K562 (cell line): ENCODE results near the gene ZNF318.

ENCODE experiments used
- BRF2 ChIP-seq: IDR thresholded peaks from 3 replicates; pipeline ENCODE4 v1.6.1; 2011; ENCODE audit warnings: borderline replicate concordance, mild to moderate bottlenecking; ENCODE audit not compliant: insufficient read length, insufficient read depth
- CTCF ChIP-seq, 3 experiments: IDR thresholded peaks in 2 of 3; conservative IDR thresholded peaks in 1 of 3; 2 replicates each; pipeline ENCODE4 v1.5.1; 2011 to 2012; ENCODE audit warnings: low read length in 3 of 3, mild to moderate bottlenecking in 3 of 3, control low read depth in 2 of 3, improper control_type of control experiment in 1 of 3, inconsistent platforms in 1 of 3, low read depth in 1 of 3, mixed read lengths in 1 of 3, moderate library complexity in 1 of 3; ENCODE audit not compliant: insufficient read depth in 2 of 3
- JUN ChIP-seq, 2 experiments: sonication (generic) in 1 of 2; formaldehyde crosslinking in 1 of 2; IDR thresholded peaks; 2 replicates each; pipeline versions ENCODE4 v1.6.1 to v1.8.0; 2012 to 2022; ENCODE audit warnings: borderline replicate concordance in 2 of 2, mild to moderate bottlenecking in 2 of 2, improper control_type of control experiment in 1 of 2, low read depth in 1 of 2, low read length in 1 of 2, missing genetic modification reagents in 1 of 2
- JUNB ChIP-seq: fragments of 450-650 bp; formaldehyde crosslinking; conservative IDR thresholded peaks from 2 replicates; pipeline ENCODE4 v1.4.0; 2020; ENCODE audit warnings: mild to moderate bottlenecking
- KDM4B ChIP-seq, 2 experiments: fragments of 450-650 bp in 1 of 2; sonication (generic) in 1 of 2; IDR thresholded peaks; 2 replicates each; pipeline ENCODE4 v1.6.1; 2016 to 2017; ENCODE audit warnings: borderline replicate concordance in 2 of 2, antibody characterized with exemption in 1 of 2, low read depth in 1 of 2, mild to moderate bottlenecking in 1 of 2
- NR1H2 ChIP-seq: sonication (generic); formaldehyde crosslinking; IDR thresholded peaks from 2 replicates; pipeline ENCODE4 v1.4.0; 2020; ENCODE audit warnings: mild to moderate bottlenecking, missing genetic modification reagents
- PCBP2 ChIP-seq: fragments of 200-400 bp; formaldehyde crosslinking; IDR thresholded peaks from 2 replicates; pipeline ENCODE4 v1.6.1; 2018; ENCODE audit warnings: low read length, low read depth, mild to moderate bottlenecking, moderate library complexity; ENCODE audit not compliant: poor library complexity, severe bottlenecking
- PHF8 ChIP-seq: fragments of 200-600 bp; sonication (generic); IDR thresholded peaks from 2 replicates; pipeline ENCODE4 v1.6.1; 2012; ENCODE audit warnings: mixed run types, mild to moderate bottlenecking, inconsistent platforms, low read length, moderate library complexity, borderline replicate concordance
- SMAD1 ChIP-seq: fragments of 150-350 bp; IDR thresholded peaks from 2 replicates; pipeline ENCODE4 v1.6.1; 2014; ENCODE audit warnings: low read length, low read depth; ENCODE audit not compliant: partially characterized antibody
- TBL1XR1 ChIP-seq, 2 experiments: IDR thresholded peaks; 2 replicates each; pipeline ENCODE4 v1.6.1; 2012; ENCODE audit warnings: improper control_type of control experiment in 2 of 2, low read length in 2 of 2, mild to moderate bottlenecking in 1 of 2
- TF ChIP-seq, protein P1 (sequence below), 2 experiments: fragments of 450-650 bp in 1 of 2; IDR thresholded peaks; 2 replicates each; pipeline ENCODE4 v1.6.1; 2011 to 2017; ENCODE audit warnings: low read depth in 2 of 2, antibody characterized with exemption in 1 of 2, borderline replicate concordance in 1 of 2, low read length in 1 of 2, mild to moderate bottlenecking in 1 of 2, mixed read lengths in 1 of 2; ENCODE audit not compliant: control insufficient read depth in 1 of 2

- TF ChIP-seq PHF8 (no peak), NR1H2 (CRISPR knock-in tag) (no peak), TBL1XR1 (IDR thresholded peaks at IDR 0.05; ENCODE audit: low read length in 2 of 2) (no peak), CTCF (IDR thresholded peaks at IDR 0.05 in 2 of 3, conservative IDR thresholded peaks at IDR 0.05 in 1 of 3; ENCODE audit: insufficient read depth in 2 of 3, low read depth in 1 of 3, low read length in 3 of 3) (no peak), SMAD1 (no peak), JUNB (CRISPR knock-in tag) (no peak), BRF2 (no peak), PCBP2 (no peak), JUN (IDR thresholded peaks at IDR 0.05; ENCODE audit: borderline replicate concordance, low read depth, low read length) (no peak), JUN (CRISPR knock-in tag; IDR thresholded peaks at IDR 0.05; ENCODE audit: borderline replicate concordance) (no peak), KDM4B (IDR thresholded peaks at IDR 0.05; ENCODE audit: borderline replicate concordance in 2 of 2, low read depth in 1 of 2) (no peak)
- TF ChIP-seq, protein P1, sequence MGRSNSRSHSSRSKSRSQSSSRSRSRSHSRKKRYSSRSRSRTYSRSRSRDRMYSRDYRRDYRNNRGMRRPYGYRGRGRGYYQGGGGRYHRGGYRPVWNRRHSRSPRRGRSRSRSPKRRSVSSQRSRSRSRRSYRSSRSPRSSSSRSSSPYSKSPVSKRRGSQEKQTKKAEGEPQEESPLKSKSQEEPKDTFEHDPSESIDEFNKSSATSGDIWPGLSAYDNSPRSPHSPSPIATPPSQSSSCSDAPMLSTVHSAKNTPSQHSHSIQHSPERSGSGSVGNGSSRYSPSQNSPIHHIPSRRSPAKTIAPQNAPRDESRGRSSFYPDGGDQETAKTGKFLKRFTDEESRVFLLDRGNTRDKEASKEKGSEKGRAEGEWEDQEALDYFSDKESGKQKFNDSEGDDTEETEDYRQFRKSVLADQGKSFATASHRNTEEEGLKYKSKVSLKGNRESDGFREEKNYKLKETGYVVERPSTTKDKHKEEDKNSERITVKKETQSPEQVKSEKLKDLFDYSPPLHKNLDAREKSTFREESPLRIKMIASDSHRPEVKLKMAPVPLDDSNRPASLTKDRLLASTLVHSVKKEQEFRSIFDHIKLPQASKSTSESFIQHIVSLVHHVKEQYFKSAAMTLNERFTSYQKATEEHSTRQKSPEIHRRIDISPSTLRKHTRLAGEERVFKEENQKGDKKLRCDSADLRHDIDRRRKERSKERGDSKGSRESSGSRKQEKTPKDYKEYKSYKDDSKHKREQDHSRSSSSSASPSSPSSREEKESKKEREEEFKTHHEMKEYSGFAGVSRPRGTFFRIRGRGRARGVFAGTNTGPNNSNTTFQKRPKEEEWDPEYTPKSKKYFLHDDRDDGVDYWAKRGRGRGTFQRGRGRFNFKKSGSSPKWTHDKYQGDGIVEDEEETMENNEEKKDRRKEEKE (IDR thresholded peaks at IDR 0.05; ENCODE audit: borderline replicate concordance in 1 of 2, control insufficient read depth in 1 of 2, low read depth in 2 of 2, low read length in 1 of 2) = no peak
Observed at GRCh38 chr6:43304882-43305281, 64.6 kb downstream of the ZNF318 start.
